Measurements from ENCODE around the gene ZNF354C. TPM values are rescaled to one million over a fixed set of nuclear protein-coding genes. Genes with fewer than 3 reads are reported as not detected.

ZNF354C gene
- total and polyA plus RNA-seq, 2 of the 8 experiments (the other 6 are each of a cell fraction or from before 2014, with no cell fraction given), result 0.85 to 2.3 TPM

DNA sequence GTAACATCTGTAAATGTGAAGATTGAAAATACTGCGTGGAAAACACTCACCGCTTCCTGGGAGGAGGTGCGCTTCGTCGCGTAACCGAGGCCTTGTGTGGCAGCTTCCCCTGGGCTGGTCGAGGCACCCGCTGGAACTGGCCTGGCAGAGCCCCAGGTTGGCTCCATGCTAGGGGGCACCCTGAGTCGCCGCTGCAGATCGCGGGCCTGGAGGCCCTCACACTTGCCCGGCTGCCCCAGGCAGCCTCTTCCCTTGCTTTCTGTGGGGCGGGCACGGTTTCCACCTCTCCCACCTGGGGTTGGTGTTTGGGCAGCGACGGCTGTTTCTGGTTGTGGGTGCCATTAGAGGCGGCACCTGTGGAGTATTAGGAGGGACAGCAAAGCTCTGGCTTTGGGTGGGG, 852 bp downstream of the ZNF354C start:
- H2BK20ac ChIP-seq (ENCODE audit: low read length), result no peak overlapping the region
- H4K5ac ChIP-seq (ENCODE audit: insufficient read length, low read depth, low read length), result no peak overlapping the region
- no peak overlapping the region for H3K18ac ChIP-seq (ENCODE audit: extremely low read depth, low read length)
- H3K9ac ChIP-seq (replicated peaks in 1 of 4; ENCODE audit: extremely low read depth in 1 of 4, low read depth in 3 of 4, low read length in 3 of 4), result no peak overlapping the region
- H3K9me3 ChIP-seq (ENCODE audit: insufficient read depth in 2 of 2, low read depth in 1 of 2, low read length in 1 of 2), result peaks cover 49 to 55% of the 10 kb centered on the region in 2 experiments
- H2BK12ac ChIP-seq (ENCODE audit: low read depth, low read length), result no peak overlapping the region
- H3K4me3 ChIP-seq (ENCODE audit: extremely low read depth in 1 of 4, insufficient read depth in 2 of 4, low read depth in 3 of 4, low read length in 4 of 4), result peak overlapping the region; percentile 37 to 64 (median 45); a peak in 7 of 8 replicates
- peaks cover 0 to 3% (median 0%) of the 10 kb centered on the region in 4 experiments; a peak in 1 of 7 replicates for H3K27me3 ChIP-seq (replicated peaks in 1 of 4; ENCODE audit: control insufficient read depth in 3 of 4, extremely low read depth in 1 of 4, insufficient read depth in 3 of 4, low read length in 3 of 4)
- TF ChIP-seq HDAC2 (IDR thresholded peaks at IDR 0.05; ENCODE audit: borderline replicate concordance in 1 of 2, low read depth in 2 of 2, low read length in 2 of 2), result no peak
- TF ChIP-seq GABPA (IDR thresholded peaks at IDR 0.05; ENCODE audit: borderline replicate concordance, insufficient read depth, low read length), result no peak
- TF ChIP-seq TEAD4 (IDR thresholded peaks at IDR 0.05; ENCODE audit: low read depth, low read length), result no peak
- TF ChIP-seq SIRT6 (IDR thresholded peaks at IDR 0.05; ENCODE audit: low read length), result no peak
- TF ChIP-seq BRCA1 (IDR thresholded peaks at IDR 0.05; ENCODE audit: low read depth, low read length), result no peak
- TF ChIP-seq TAF7 (optimal IDR thresholded peaks at IDR 0.05; ENCODE audit: borderline replicate concordance, low read depth, low read length), result no peak
- no peak for TF ChIP-seq POLR2A (IDR thresholded peaks at IDR 0.05; ENCODE audit: control extremely low read depth in 1 of 2, low read depth in 2 of 2, low read length in 2 of 2)
- FAIRE-seq (no peak), DNase-seq (ENCODE audit: low read depth in 1 of 2, low spot score in 2 of 2) (no peak)
- no peak overlapping the region for H3K4ac ChIP-seq (replicated peaks; ENCODE audit: insufficient read length, low read depth, low read length)
- peak overlapping the region; percentile 62; the same call in 1 of the 2 replicates for H4K8ac ChIP-seq (ENCODE audit: extremely low read depth, insufficient read depth, low read length)
- no peak overlapping the region for H2BK120ac ChIP-seq (replicated peaks; ENCODE audit: low read depth, low read length)
- peak overlapping the region; percentile 60 to 67 for H3K4me2 ChIP-seq (ENCODE audit: insufficient read depth in 1 of 2, low read depth in 2 of 2, low read length in 2 of 2)
- H2BK15ac ChIP-seq (ENCODE audit: low read length), result no peak overlapping the region
- POLR2A ChIA-PET (ENCODE audit: partially characterized antibody), result interaction anchor here (0.7 to 1.5 kb wide), 5 partner anchors 9 to 165 kb away, joined by 3 to 6 read pairs (median 3); partner anchors contain the start of gene ZFP2
- no peaks in the 10 kb centered on the region for H4K20me1 ChIP-seq (replicated peaks in 1 of 2; ENCODE audit: control insufficient read depth in 1 of 2, insufficient read depth in 2 of 2, low read length in 2 of 2)
- no peak overlapping the region for H3K23ac ChIP-seq (ENCODE audit: insufficient read length)
- no peak overlapping the region for H3K27ac ChIP-seq (ENCODE audit: low read depth, low read length)
- no peak overlapping the region for H3K56ac ChIP-seq (replicated peaks; ENCODE audit: insufficient read length, low read depth, low read length)
- H3K79me2 ChIP-seq (ENCODE audit: control insufficient read depth in 1 of 2, insufficient read depth in 2 of 2, low read length in 2 of 2), result no peaks in the 10 kb centered on the region
- peaks cover 0 to 9% (median 2%) of the 10 kb centered on the region in 4 experiments; a peak in 2 of 8 replicates for H3K36me3 ChIP-seq (ENCODE audit: control insufficient read depth in 2 of 4, insufficient read depth in 4 of 4, low read length in 3 of 4)
- no peak overlapping the region for H2BK5ac ChIP-seq (ENCODE audit: low read depth, low read length)
- H4K91ac ChIP-seq (replicated peaks; ENCODE audit: insufficient read length, low read length), result no peak overlapping the region
- H3K4me1 ChIP-seq (replicated peaks in 1 of 4; ENCODE audit: control insufficient read depth in 3 of 4, insufficient read depth in 4 of 4, low read length in 3 of 4), result peaks cover 0 to 5% (median 0%) of the 10 kb centered on the region in 4 experiments; a peak in 1 of 7 replicates
- H3K23me2 ChIP-seq (ENCODE audit: low read depth, low read length), result peaks cover 4% of the 10 kb centered on the region; the same call in 1 of the 2 replicates
- no peak overlapping the region for H2AFZ ChIP-seq (ENCODE audit: low read length)
- peaks cover 2% of the 10 kb centered on the region; the same call in 1 of the 2 replicates for H3K79me1 ChIP-seq (ENCODE audit: low read depth, low read length)
- 92% methylated on average over 19 of the region's 19 CpGs; no CpG with 5 or more reads in 1 of the 2 experiments for WGBS, 2 experiments (ENCODE audit: extremely low coverage in 1 of 2, insufficient coverage in 1 of 2, insufficient read length in 1 of 2, insufficient replicate concordance in 2 of 2, low coverage in 1 of 2, low lambda C conversion rate in 2 of 2, missing lambda C conversion rate in 1 of 2)
- no peak overlapping the region for H2AK5ac ChIP-seq (ENCODE audit: low read depth, low read length)
- CTCF ChIA-PET (ENCODE audit: partially characterized antibody), result interaction anchor here (0.8 to 1.2 kb wide), 2 partner anchors 52 to 827 kb away, joined by 3 read pairs; no protein-coding TSS in a partner anchor
- no peak overlapping the region for H3K14ac ChIP-seq (ENCODE audit: insufficient read length)
